Progenitor cell of endocrine pancreas (in vitro differentiated cells): ENCODE measurements around the gene MYO19. TPM values are rescaled to one million over a fixed set of nuclear protein-coding genes. Genes with fewer than 3 reads are reported as not detected.
"Not testable (repeated sequence)": the region's sequence is repeated elsewhere in the genome, so short reads cannot be mapped to it uniquely, and the experiment has no call there.

Experiments used
- DNase-seq: peaks from one replicate; pipeline ENCODE4 v3.0.0; 2021; ENCODE audit warnings: low spot score; ENCODE audit not compliant: unreplicated experiment
- H3K27ac Mint-ChIP-seq: 2 replicates; pipeline ENCODE4 v1.8.0; 2021; ENCODE audit warnings: mild to moderate bottlenecking, moderate library complexity, mixed read lengths
- H3K27me3 Mint-ChIP-seq: 2 replicates; pipeline ENCODE4 v1.8.0; 2021; ENCODE audit warnings: mixed read lengths
- H3K36me3 Mint-ChIP-seq: 2 replicates; pipeline ENCODE4 v1.8.0; 2022; ENCODE audit warnings: mixed read lengths; ENCODE audit not compliant: insufficient read depth
- H3K4me1 Mint-ChIP-seq: 2 replicates; pipeline ENCODE4 v1.8.0; 2021; ENCODE audit warnings: low read depth, mixed read lengths
- H3K4me3 Mint-ChIP-seq: 2 replicates; pipeline ENCODE4 v1.8.0; 2021; ENCODE audit warnings: low read depth, mild to moderate bottlenecking, moderate library complexity, mixed read lengths
- H3K9me3 Mint-ChIP-seq: 2 replicates; pipeline ENCODE4 v1.8.0; 2021; ENCODE audit warnings: low read depth, mixed read lengths
- CTCF ChIP-seq: fragments of 200-600 bp; sonication (generic); IDR thresholded peaks from one replicate; pipeline ENCODE4 v1.5.0; 2021; ENCODE audit warnings: antibody characterized with exemption, mild to moderate bottlenecking; ENCODE audit not compliant: unreplicated experiment
- total RNA-seq: library from RNA; stranded (reverse); gene quantifications from 2 replicates; pipeline ENCODE4 v1.2.1, GENCODE V29; 2021

Gene MYO19
- total RNA-seq, 1 donor from 2014 or later: 82.2 TPM

- Mint-ChIP-seq H3K4me3 (peak overlapping the region; percentile 99), H3K27ac (no peak overlapping the region), H3K27me3 (peaks cover 24% of the 10 kb centered on the region), H3K4me1 (peaks cover 9% of the 10 kb centered on the region), H3K36me3 (peaks cover 15% of the 10 kb centered on the region), H3K9me3 (peaks cover 5% of the 10 kb centered on the region)
- TF ChIP-seq CTCF: no peak
- DNase-seq: no peak
Observed at GRCh38 chr17:36485805-36486203, 48.9 kb downstream of the MYO19 start.

- DNase-seq: no peak
- Mint-ChIP-seq H3K27ac (peak overlapping the region; percentile 16), H3K36me3 (peaks cover 11% of the 10 kb centered on the region), H3K4me1 (peaks cover 9% of the 10 kb centered on the region), H3K27me3 (peaks cover 28% of the 10 kb centered on the region), H3K4me3 (peak overlapping the region; percentile 99), H3K9me3 (peaks cover 2% of the 10 kb centered on the region)
- TF ChIP-seq CTCF: no peak
Observed at GRCh38 chr17:36485027-36485426, 49.6 kb downstream of the MYO19 start.

- not testable (repeated sequence) for H3K4me3 Mint-ChIP-seq, H3K36me3 Mint-ChIP-seq, H3K9me3 Mint-ChIP-seq, H3K4me1 Mint-ChIP-seq, DNase-seq
- peak overlapping the region; percentile 24 for H3K27ac Mint-ChIP-seq
- H3K27me3 Mint-ChIP-seq: peaks cover 31% of the 10 kb centered on the region
Observed at GRCh38 chr17:36484021-36484420, 50.6 kb downstream of the MYO19 start.

GRCh38 chr17:36482611-36483504 lies 51.8 kb downstream of the MYO19 start:
- peak overlapping the region; percentile 37 for H3K4me3 Mint-ChIP-seq

DNA sequence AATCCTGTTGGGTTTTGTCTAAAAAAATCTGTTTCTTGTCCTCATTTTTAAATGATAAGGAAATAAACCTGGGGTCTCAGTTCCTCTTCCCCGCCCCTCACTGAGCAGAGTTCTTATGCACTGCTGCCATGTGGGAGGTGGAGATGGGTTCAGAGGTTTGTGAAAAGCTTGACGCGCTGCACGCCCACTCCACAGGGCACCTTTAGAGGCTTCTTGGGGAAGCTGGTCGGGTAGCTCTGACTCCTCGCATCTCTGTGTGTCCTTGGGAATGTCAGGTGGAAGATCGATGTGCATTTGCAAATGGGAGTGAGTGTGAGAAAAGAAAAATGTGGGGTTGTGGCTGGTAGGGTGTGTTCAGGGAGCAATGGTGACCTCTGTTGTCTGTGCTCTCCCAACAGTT lies 52.8 kb downstream of the MYO19 start:
- no peaks in the 10 kb centered on the region for H3K36me3 Mint-ChIP-seq
- no peak for DNase-seq
- H3K4me1 Mint-ChIP-seq: peaks cover 3% of the 10 kb centered on the region
- peaks cover 38% of the 10 kb centered on the region for H3K27me3 Mint-ChIP-seq
- H3K9me3 Mint-ChIP-seq: no peaks in the 10 kb centered on the region
- no peak for TF ChIP-seq CTCF
- H3K4me3 Mint-ChIP-seq: no peak overlapping the region
- H3K27ac Mint-ChIP-seq: no peak overlapping the region

More at GRCh38 chr17:36482611-36483504, 51.8 kb downstream of the MYO19 start:
- no peak overlapping the region for H3K27ac Mint-ChIP-seq
- no peaks in the 10 kb centered on the region for H3K9me3 Mint-ChIP-seq
- peaks cover 31% of the 10 kb centered on the region for H3K27me3 Mint-ChIP-seq
- TF ChIP-seq CTCF: peak; percentile 94
- H3K36me3 Mint-ChIP-seq: no peaks in the 10 kb centered on the region
- peak; percentile 85 for DNase-seq
- H3K4me1 Mint-ChIP-seq: peaks cover 9% of the 10 kb centered on the region
